AG09309 (cell line): Measurements from ENCODE around the gene OR52H1.
"Not testable (repeated sequence)": the region's sequence is repeated elsewhere in the genome, so short reads cannot be mapped to it uniquely, and the experiment has no call there.

Experiments used
- DNase-seq: peaks from one replicate; pipeline ENCODE4 v3.0.0-alpha.2; 2010; ENCODE audit warnings: low read depth
- H3K4me3 ChIP-seq: 2 replicates; pipeline ENCODE4 v1.5.1; 2011; ENCODE audit warnings: mild to moderate bottlenecking, low read depth, low read length, moderate library complexity; ENCODE audit not compliant: control insufficient read depth
- TF ChIP-seq, protein P1 (sequence below): IDR thresholded peaks from 2 replicates; pipeline ENCODE4 v1.5.1; 2011; ENCODE audit warnings: mild to moderate bottlenecking, low read depth, low read length, inconsistent platforms; ENCODE audit not compliant: insufficient read depth, control insufficient read depth; ENCODE audit errors: missing control alignments

Gene OR52H1

DNA sequence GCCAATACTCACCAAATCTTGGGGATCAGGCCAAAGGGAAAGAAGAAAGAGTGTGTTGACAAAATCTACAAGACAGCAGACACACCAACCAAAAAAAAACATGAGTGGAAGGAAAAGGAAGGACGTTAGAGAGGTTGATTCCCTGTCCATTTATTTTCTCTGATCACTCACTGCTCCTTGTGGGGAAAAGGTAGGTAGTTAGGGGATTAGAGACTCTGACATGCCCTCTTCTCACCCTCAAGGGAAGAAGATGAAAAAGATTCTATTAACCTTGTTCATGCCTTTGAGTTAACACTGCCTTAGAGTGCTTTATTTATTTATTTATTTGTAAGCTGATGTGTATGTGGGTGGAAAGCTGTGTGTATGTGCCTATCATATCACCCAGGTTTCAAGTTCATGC, at the start of gene OR52H1:
TSS of gene OR52H1 (minus strand) at position 101 of the 400 bp plus-strand sequence. CDS start 3,035 bp downstream, outside the sequence.
- TF ChIP-seq, protein P1, sequence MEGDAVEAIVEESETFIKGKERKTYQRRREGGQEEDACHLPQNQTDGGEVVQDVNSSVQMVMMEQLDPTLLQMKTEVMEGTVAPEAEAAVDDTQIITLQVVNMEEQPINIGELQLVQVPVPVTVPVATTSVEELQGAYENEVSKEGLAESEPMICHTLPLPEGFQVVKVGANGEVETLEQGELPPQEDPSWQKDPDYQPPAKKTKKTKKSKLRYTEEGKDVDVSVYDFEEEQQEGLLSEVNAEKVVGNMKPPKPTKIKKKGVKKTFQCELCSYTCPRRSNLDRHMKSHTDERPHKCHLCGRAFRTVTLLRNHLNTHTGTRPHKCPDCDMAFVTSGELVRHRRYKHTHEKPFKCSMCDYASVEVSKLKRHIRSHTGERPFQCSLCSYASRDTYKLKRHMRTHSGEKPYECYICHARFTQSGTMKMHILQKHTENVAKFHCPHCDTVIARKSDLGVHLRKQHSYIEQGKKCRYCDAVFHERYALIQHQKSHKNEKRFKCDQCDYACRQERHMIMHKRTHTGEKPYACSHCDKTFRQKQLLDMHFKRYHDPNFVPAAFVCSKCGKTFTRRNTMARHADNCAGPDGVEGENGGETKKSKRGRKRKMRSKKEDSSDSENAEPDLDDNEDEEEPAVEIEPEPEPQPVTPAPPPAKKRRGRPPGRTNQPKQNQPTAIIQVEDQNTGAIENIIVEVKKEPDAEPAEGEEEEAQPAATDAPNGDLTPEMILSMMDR = no peak
- no peak for DNase-seq
- H3K4me3 ChIP-seq = no peak within 1 kb of the TSS

DNA sequence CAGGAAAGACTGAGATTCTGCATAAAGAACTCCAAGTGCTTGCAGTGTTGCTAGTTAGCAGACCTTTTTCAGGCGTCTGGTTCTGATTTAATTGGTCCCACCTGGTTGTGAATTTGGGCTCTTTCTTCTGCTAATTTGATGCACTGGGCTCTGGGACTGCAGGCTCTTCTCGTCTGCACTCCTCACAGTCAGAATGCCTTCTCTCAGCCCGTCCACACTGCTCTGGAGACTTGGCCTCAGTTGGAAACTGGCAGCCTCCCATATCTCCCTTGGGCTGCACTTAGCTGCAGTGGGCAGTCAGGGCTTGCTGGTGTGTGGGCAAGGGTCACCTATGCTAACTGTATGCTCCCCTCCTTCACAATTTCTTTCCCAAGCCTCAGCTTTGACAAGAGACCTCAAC, 49.6 kb upstream of the OR52H1 start:
- TF ChIP-seq, protein P1 = no peak
- H3K4me3 ChIP-seq = no peak overlapping the region
- no peak for DNase-seq

- TF ChIP-seq, protein P1 = no peak
- no peak for DNase-seq
- H3K4me3 ChIP-seq = peak within 1 kb of the TSS; percentile 55
Measured at GRCh38 chr11:5596607-5597201, 48.4 kb upstream of the OR52H1 start, which contains the start of gene TRIM6. Gene TRIM6, plus strand, starts transcription at chr11:5596637. Its CDS starts 261 bp downstream, at chr11:5596898.

GRCh38 chr11:5593146-5593545, 44.8 kb upstream of the OR52H1 start:
- no peak for DNase-seq
- TF ChIP-seq, protein P1 = no peak
- no peak overlapping the region for H3K4me3 ChIP-seq

- no peak overlapping the region for H3K4me3 ChIP-seq
- TF ChIP-seq, protein P1 = no peak
- DNase-seq = no peak
Measured at GRCh38 chr11:5592615-5593014, 44.3 kb upstream of the OR52H1 start.

GRCh38 chr11:5591613-5592012, 43.3 kb upstream of the OR52H1 start:
- no peak overlapping the region for H3K4me3 ChIP-seq
- TF ChIP-seq, protein P1 = no peak
- DNase-seq = no peak

GRCh38 chr11:5589906-5590305, 41.6 kb upstream of the OR52H1 start:
- not testable (repeated sequence) for H3K4me3 ChIP-seq, DNase-seq

- not testable (repeated sequence) for H3K4me3 ChIP-seq
Measured at GRCh38 chr11:5584458-5584857, 36.1 kb upstream of the OR52H1 start.

More at GRCh38 chr11:5584458-5584857, 36.1 kb upstream of the OR52H1 start:
- not testable (repeated sequence) for DNase-seq
